A673 (cell line): Measurements from ENCODE around the gene GPM6B.

Source experiments
- CTCF ChIP-seq: fragments of 300-800, 200-600 bp; sonication (generic); conservative IDR thresholded peaks from 2 replicates; pipeline ENCODE4 v1.5.1; 2017; ENCODE audit warnings: low read depth, mild to moderate bottlenecking, antibody characterized with exemption, low read length, moderate library complexity, mixed read lengths
- EZH2 ChIP-seq: fragments of 200-600 bp; sonication (generic); IDR thresholded peaks from 2 replicates; pipeline ENCODE4 v1.6.1; 2017; ENCODE audit warnings: borderline replicate concordance, low read depth, mild to moderate bottlenecking, mixed read lengths, antibody characterized with exemption, low read length; ENCODE audit not compliant: poor library complexity, severe bottlenecking

GRCh38 chrX:13770013-13770535, 46.8 kb downstream of the GPM6B start:
- TF ChIP-seq EZH2, result no peak
- no peak for TF ChIP-seq CTCF
